Keratinocyte (primary cell): Measurements from ENCODE around the gene SF3B2. TPM values are rescaled to one million over a fixed set of nuclear protein-coding genes. Genes with fewer than 3 reads are reported as not detected.
"Not testable (repeated sequence)": the region's sequence is repeated elsewhere in the genome, so short reads cannot be mapped to it uniquely, and the experiment has no call there.

ENCODE experiments used
- DNase-seq: peaks from one replicate; pipeline ENCODE4 v3.0.0-alpha.2; 2011; ENCODE audit warnings: low read depth, missing footprints, low spot score
- FAIRE-seq: peaks from 2 replicates; lab custom pipeline; 2011; peaks lifted over from hg19 to GRCh38; lab: Jason Lieb, UNC
- H2AFZ ChIP-seq: 2 replicates; pipeline ENCODE4 v1.6.0; 2012; ENCODE audit warnings: low read length, control low read depth, inconsistent platforms; ENCODE audit not compliant: control insufficient read depth
- H3K27ac ChIP-seq: 2 replicates; pipeline ENCODE4 v1.5.1; 2011; ENCODE audit warnings: low read length; ENCODE audit not compliant: control insufficient read depth, insufficient read depth
- H3K27me3 ChIP-seq: 3 replicates; pipeline ENCODE4 v1.6.0; 2011; ENCODE audit warnings: low read length; ENCODE audit not compliant: control insufficient read depth, insufficient read depth; ENCODE audit errors: extremely low read depth
- H3K36me3 ChIP-seq, 2 experiments: 2 replicates in 1 of 2; 3 replicates in 1 of 2; pipeline ENCODE4 v1.5.1; 2011; ENCODE audit warnings: low read length in 2 of 2, mild to moderate bottlenecking in 1 of 2; ENCODE audit not compliant: control insufficient read depth in 2 of 2, insufficient read depth in 2 of 2; ENCODE audit errors: extremely low read depth in 1 of 2
- H3K4me1 ChIP-seq: 3 replicates; pipeline ENCODE4 v1.5.1; 2011; ENCODE audit warnings: low read length; ENCODE audit not compliant: control insufficient read depth, insufficient read depth; ENCODE audit errors: extremely low read depth
- H3K4me2 ChIP-seq: 3 replicates; pipeline ENCODE4 v1.6.0; 2011; ENCODE audit warnings: low read depth, low read length; ENCODE audit not compliant: control insufficient read depth, insufficient read depth; ENCODE audit errors: extremely low read depth
- H3K4me3 ChIP-seq, 3 experiments: fragments of 200-600 bp in 1 of 3; sonication (generic) in 1 of 3; 2 replicates in 2 of 3; 3 replicates in 1 of 3; pipeline ENCODE4 v1.5.1; 2011 to 2016; ENCODE audit warnings: low read length in 3 of 3, mild to moderate bottlenecking in 3 of 3, control low read depth in 2 of 3, inconsistent platforms in 1 of 3, low read depth in 1 of 3, mixed read lengths in 1 of 3, mixed run types in 1 of 3, moderate library complexity in 1 of 3; ENCODE audit not compliant: control insufficient read depth in 2 of 3, insufficient read depth in 2 of 3; ENCODE audit errors: extremely low read depth in 1 of 3
- H3K79me2 ChIP-seq: 2 replicates; pipeline ENCODE4 v1.6.0; 2012; ENCODE audit warnings: low read length; ENCODE audit not compliant: control insufficient read depth, insufficient read depth
- H3K9ac ChIP-seq: 3 replicates; pipeline ENCODE4 v1.6.0; 2011; ENCODE audit warnings: low read length; ENCODE audit not compliant: control insufficient read depth, insufficient read depth; ENCODE audit errors: extremely low read depth
- H3K9me1 ChIP-seq: 3 replicates; pipeline ENCODE4 v1.6.0; 2011; ENCODE audit warnings: low read length; ENCODE audit not compliant: control insufficient read depth, insufficient read depth; ENCODE audit errors: extremely low read depth
- H3K9me3 ChIP-seq: 2 replicates; pipeline ENCODE4 v1.5.1; 2012; ENCODE audit warnings: low read depth, low read length; ENCODE audit not compliant: control insufficient read depth
- H4K20me1 ChIP-seq: 3 replicates; pipeline ENCODE4 v1.6.0; 2011; ENCODE audit warnings: low read length; ENCODE audit not compliant: control insufficient read depth, insufficient read depth; ENCODE audit errors: extremely low read depth
- CTCF ChIP-seq, 3 experiments: IDR thresholded peaks in 1 of 3; conservative IDR thresholded peaks in 1 of 3; optimal IDR thresholded peaks in 1 of 3; 2 replicates in 2 of 3; 3 replicates in 1 of 3; pipeline versions ENCODE3 to v1.5.1; 2011; ENCODE audit warnings: low read length in 3 of 3, mild to moderate bottlenecking in 3 of 3, moderate library complexity in 2 of 3, control low read depth in 1 of 3, inconsistent platforms in 1 of 3; ENCODE audit not compliant: insufficient read depth in 2 of 3; ENCODE audit errors: extremely low read depth in 1 of 3
- EZH2 ChIP-seq: IDR thresholded peaks from one replicate; pipeline ENCODE4 v1.6.1; 2012; ENCODE audit warnings: inconsistent platforms, mild to moderate bottlenecking, low read length, moderate library complexity
- dilution Hi-C: fragments of 300-500 bp; cut with MboI; formaldehyde crosslinking; loops from one replicate; pipeline ENCODE4 v1.7.0; 2020; ENCODE audit warnings: low sequenced_read_pairs; ENCODE audit not compliant: extremely low pct_ligation_motif_present
- polyA plus RNA-seq, 5 experiments: library from polyadenylated mRNA; depleted of rRNA in 3 of 5; stranded (reverse) in 3 of 5; stranded (forward) in 1 of 5; unstranded in 1 of 5; fragments of >200 nt; gene quantifications; 1 replicate in 1 of 5; 2 replicates in 3 of 5; 3 replicates in 1 of 5; pipeline versions ENCODE4 v1.2.1 to v1.2.3, GENCODE V29; 2011 to 2012; ENCODE audit warnings: missing spikeins in 2 of 5, low read depth in 1 of 5, low replicate concordance in 1 of 5

SF3B2 gene
- polyA plus RNA-seq, 1 donor (not counting 4 experiments of a cell fraction or from before 2014, with no cell fraction given): 73.0 TPM

DNA sequence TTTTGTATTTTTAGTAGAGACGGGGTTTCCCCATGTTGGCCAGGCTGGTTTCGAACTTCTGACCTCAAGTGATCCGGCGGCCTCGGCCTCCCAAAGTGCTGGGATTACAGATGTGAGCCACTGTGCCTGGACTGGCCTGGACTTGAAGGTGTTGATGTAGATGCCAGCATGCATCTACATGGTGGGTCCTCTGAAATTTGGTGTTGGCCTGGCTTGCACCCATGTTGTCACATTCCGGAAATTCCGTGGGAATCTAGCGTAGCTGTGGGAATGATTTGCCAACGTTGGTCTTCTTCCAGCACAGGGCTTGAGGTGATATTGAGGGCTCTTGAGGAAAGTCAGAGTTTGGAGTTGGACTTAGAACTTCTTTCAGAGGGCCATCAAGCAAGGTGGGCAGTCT lies 24.4 kb downstream of the SF3B2 start:
- Histone ChIP-seq H2AFZ (no peak overlapping the region), H3K9ac (no peak overlapping the region), H4K20me1 (no peaks in the 10 kb centered on the region), H3K79me2 (peaks cover 59% of the 10 kb centered on the region), H3K4me2 (no peak overlapping the region), H3K9me1 (peaks cover 4% of the 10 kb centered on the region), H3K9me3 (no peaks in the 10 kb centered on the region), H3K27ac (no peak overlapping the region), H3K27me3 (no peaks in the 10 kb centered on the region), H3K4me3 (no peak overlapping the region), H3K4me1 (peaks cover 32% of the 10 kb centered on the region), H3K36me3 (peaks cover 4 to 19% of the 10 kb centered on the region in 2 experiments)
- dilution Hi-C loops: no loop called here
- DNase-seq: no peak
- TF ChIP-seq EZH2: no peak
- no peak for TF ChIP-seq CTCF (optimal IDR thresholded peaks at IDR 0.05 in 1 of 3, IDR thresholded peaks at IDR 0.05 in 1 of 3, conservative IDR thresholded peaks at IDR 0.05 in 1 of 3; ENCODE audit: extremely low read depth in 1 of 3, insufficient read depth in 2 of 3, low read length in 3 of 3)
- no peak for FAIRE-seq

DNA sequence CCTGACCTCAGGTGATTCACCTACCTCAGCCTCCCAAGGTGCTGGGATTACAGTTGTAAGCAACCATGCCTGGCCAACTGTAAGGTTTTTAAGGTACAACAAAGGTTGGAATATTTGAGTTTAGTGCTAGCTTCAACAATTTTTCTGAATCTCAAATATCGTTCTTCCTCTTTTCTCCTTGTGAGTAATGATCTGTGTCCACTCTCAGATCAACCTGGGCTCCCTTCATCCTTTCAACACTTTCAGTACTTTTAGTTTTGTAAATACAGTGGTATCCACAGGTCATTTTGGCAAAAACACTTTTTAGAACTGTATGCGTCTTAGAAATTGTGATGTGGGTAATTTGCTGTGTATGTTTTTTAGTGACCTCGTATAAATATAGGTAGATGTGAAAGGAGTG lies 25.8 kb downstream of the SF3B2 start:
- FAIRE-seq (no peak), DNase-seq (no peak)
- Histone ChIP-seq H3K4me3 (no peak overlapping the region), H2AFZ (no peak overlapping the region), H3K9me1 (peaks cover 4% of the 10 kb centered on the region), H4K20me1 (no peaks in the 10 kb centered on the region), H3K79me2 (peaks cover 58% of the 10 kb centered on the region), H3K36me3 (peaks cover 3 to 14% of the 10 kb centered on the region in 2 experiments), H3K27ac (no peak overlapping the region), H3K4me2 (no peak overlapping the region), H3K9me3 (no peaks in the 10 kb centered on the region), H3K9ac (no peak overlapping the region), H3K4me1 (peaks cover 35% of the 10 kb centered on the region), H3K27me3 (no peaks in the 10 kb centered on the region)
- TF ChIP-seq EZH2: no peak
- TF ChIP-seq CTCF (optimal IDR thresholded peaks at IDR 0.05 in 1 of 3, IDR thresholded peaks at IDR 0.05 in 1 of 3, conservative IDR thresholded peaks at IDR 0.05 in 1 of 3; ENCODE audit: extremely low read depth in 1 of 3, insufficient read depth in 2 of 3, low read length in 3 of 3): no peak
- dilution Hi-C loops: no loop called here

- FAIRE-seq, dilution Hi-C loops, H3K9ac ChIP-seq, H3K9me3 ChIP-seq, DNase-seq, H3K9me1 ChIP-seq, H3K4me2 ChIP-seq, H3K27ac ChIP-seq, H3K27me3 ChIP-seq, H2AFZ ChIP-seq, H4K20me1 ChIP-seq, H3K4me3 ChIP-seq, H3K36me3 ChIP-seq: not testable (repeated sequence)
- Histone ChIP-seq H3K79me2 (peaks cover 64% of the 10 kb centered on the region), H3K4me1 (peaks cover 38% of the 10 kb centered on the region)
These were observed 26.8 kb downstream of the SF3B2 start for GRCh38 chr11:66078949-66079348.
